ENCODE measurements around the gene MORN4. TPM values are rescaled to one million over a fixed set of nuclear protein-coding genes. Genes with fewer than 3 reads are reported as not detected.
"Not testable (repeated sequence)": the region's sequence is repeated elsewhere in the genome, so short reads cannot be mapped to it uniquely, and the experiment has no call there.

The MORN4 gene
- total and polyA plus RNA-seq, 8 donors: 4.1 to 21.1 (median 15.0) TPM

DNA sequence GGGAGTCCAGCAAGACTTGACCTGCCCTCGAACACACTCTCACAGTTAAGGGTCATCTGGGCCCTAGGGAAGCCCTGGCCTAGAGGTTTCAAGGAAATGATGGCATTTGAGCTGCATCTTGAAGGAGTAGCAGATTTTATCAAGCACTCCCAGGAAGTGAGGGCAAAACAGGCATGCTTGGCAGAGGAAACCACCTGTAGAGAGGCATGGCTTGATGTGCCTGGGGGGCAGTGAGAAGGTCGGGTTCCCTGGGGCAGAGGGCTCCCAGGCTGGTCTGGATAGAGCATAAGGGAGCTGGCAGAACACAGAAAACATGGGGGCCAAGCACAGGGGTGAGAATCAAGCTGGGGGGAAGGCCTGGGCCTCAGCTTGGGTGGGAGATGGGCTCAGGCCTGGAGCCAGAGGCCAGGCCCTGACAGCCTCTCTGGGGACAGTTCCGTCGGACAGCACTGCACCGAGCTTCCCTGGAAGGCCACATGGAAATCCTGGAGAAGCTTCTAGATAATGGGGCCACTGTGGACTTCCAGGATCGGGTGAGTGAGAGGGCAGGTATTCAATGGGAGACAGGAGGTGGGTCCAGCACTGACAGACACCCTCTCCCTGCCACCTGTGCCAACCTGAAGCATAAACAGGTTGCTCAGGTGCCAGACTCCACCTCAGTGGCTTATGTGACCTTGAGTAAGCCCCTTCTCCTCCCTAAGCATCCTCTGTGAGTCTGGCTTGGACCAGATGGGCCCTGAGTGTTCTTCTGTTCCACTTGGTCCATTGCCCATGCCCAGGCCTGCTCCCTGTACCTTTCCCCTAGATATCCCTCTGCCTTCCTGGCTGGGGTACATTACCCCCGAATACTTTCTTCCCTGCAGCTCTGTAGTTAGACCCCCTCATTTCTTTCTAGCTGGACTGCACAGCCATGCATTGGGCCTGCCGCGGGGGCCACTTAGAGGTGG, 52.6 kb downstream of the MORN4 start:
- Histone ChIP-seq H3K9me3 (no peaks in the 10 kb centered on the region), H3K27me3 (peaks cover 0 to 13% of the 10 kb centered on the region in 2 donors), H3K27ac (no peak overlapping the region), H3K36me3 (no peaks in the 10 kb centered on the region), H3K4me1 (no peaks in the 10 kb centered on the region), H3K4me3 (no peak overlapping the region)
- intact Hi-C loops (cut with DNase I): no loop called here
- no peak for ATAC-seq
- DNase-seq: peak in 1 of 4 donors; percentile 53
- TF ChIP-seq, protein P1, sequence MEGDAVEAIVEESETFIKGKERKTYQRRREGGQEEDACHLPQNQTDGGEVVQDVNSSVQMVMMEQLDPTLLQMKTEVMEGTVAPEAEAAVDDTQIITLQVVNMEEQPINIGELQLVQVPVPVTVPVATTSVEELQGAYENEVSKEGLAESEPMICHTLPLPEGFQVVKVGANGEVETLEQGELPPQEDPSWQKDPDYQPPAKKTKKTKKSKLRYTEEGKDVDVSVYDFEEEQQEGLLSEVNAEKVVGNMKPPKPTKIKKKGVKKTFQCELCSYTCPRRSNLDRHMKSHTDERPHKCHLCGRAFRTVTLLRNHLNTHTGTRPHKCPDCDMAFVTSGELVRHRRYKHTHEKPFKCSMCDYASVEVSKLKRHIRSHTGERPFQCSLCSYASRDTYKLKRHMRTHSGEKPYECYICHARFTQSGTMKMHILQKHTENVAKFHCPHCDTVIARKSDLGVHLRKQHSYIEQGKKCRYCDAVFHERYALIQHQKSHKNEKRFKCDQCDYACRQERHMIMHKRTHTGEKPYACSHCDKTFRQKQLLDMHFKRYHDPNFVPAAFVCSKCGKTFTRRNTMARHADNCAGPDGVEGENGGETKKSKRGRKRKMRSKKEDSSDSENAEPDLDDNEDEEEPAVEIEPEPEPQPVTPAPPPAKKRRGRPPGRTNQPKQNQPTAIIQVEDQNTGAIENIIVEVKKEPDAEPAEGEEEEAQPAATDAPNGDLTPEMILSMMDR (IDR thresholded peaks at IDR 0.05): no peak

DNA sequence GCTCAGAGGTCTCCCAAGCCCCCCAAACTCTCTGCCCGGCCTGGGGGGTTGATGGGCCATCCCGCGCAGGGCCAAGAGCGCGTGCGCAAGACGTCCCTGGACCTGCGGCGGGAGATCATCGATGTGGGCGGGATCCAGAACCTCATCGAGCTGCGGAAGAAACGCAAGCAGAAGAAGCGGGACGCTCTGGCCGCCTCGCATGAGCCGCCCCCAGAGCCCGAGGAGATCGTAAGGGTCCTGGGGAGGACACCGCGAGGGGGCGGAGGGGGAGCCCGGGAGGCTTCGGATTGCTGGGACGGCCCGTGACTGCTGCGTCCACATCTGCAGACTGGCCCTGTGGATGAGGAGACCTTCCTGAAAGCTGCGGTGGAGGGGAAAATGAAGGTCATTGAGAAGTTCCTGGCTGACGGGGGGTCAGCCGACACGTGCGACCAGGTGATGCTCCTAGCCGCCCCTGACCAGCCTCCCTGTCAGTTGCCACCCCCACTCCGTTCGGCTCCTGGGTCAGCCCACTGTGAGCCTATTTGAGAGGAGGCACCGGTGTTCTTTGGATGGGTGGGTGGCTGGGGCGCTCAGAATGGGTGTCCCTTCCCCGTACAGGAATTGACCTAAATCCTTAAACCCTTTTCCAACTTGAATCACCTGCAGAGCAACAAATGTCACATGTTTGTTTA, 55.0 kb downstream of the MORN4 start:
- Histone ChIP-seq H3K27ac (no peak overlapping the region), H3K27me3 (peaks cover 0 to 13% of the 10 kb centered on the region in 2 donors), H3K4me1 (peaks cover 0 to 8% of the 10 kb centered on the region in 2 donors), H3K36me3 (no peaks in the 10 kb centered on the region), H3K9me3 (no peaks in the 10 kb centered on the region), H3K4me3 (no peak overlapping the region)
- DNase-seq (no peak), ATAC-seq (no peak)
- intact Hi-C loops (cut with DNase I): no loop called here
- TF ChIP-seq, protein P1 (IDR thresholded peaks at IDR 0.05): no peak

DNA sequence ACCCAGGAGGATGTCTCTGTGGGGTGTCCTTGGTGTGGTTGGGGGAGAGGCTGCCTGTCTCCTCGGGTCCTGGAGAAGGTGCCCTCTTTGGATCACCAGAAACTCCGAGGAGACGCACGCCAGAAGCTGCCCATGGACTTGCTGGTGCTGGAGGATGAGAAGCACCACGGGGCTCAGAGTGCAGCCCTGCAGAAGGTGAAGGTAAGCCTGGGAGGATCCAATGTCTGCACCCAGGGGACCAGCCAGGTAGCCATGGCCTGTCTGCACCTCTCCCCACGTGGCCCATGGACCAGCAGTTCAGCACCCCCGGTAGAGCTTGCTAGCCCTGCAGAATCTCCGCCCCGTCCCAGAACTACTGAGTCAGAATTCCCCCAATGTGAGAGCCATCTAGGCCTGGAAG, 55.6 kb downstream of the MORN4 start:
- no peak for ATAC-seq

DNA sequence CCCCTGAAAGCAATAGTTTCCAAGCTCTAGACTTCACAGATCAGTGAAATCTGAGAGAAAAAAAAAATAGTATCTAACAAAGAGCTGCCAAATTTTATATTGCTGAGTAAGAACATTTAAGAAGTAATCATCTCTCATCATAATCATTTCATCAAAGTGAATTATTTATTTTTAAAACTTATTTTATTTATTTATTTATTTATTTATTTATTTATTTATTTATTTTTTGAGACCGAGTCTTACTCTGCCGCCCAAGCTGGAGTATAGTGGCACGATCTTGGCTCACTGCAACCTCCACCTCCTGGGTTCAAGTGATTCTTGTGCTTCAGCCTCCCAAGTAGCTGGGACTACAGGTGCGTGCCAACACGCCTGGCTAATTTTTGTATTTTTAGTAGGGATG, 56.8 kb downstream of the MORN4 start:
- H3K27me3 ChIP-seq: peaks cover 0 to 13% of the 10 kb centered on the region in 2 donors
- H3K27ac ChIP-seq; H3K9me3 ChIP-seq; DNase-seq; H3K4me3 ChIP-seq; H3K36me3 ChIP-seq; ATAC-seq; intact Hi-C loops (cut with DNase I): not testable (repeated sequence)
- peaks cover 6 to 17% of the 10 kb centered on the region in 2 donors for H3K4me1 ChIP-seq

More for the DNA sequence above, 55.6 kb downstream of the MORN4 start:
- Histone ChIP-seq H3K4me1 (peaks cover 0 to 8% of the 10 kb centered on the region in 2 donors), H3K27ac (no peak overlapping the region), H3K27me3 (peaks cover 0 to 13% of the 10 kb centered on the region in 2 donors), H3K36me3 (no peaks in the 10 kb centered on the region), H3K9me3 (no peaks in the 10 kb centered on the region), H3K4me3 (no peak overlapping the region)
- no peak for DNase-seq
- intact Hi-C loops (cut with DNase I): no loop called here
- TF ChIP-seq, protein P1 (IDR thresholded peaks at IDR 0.05): no peak

DNA sequence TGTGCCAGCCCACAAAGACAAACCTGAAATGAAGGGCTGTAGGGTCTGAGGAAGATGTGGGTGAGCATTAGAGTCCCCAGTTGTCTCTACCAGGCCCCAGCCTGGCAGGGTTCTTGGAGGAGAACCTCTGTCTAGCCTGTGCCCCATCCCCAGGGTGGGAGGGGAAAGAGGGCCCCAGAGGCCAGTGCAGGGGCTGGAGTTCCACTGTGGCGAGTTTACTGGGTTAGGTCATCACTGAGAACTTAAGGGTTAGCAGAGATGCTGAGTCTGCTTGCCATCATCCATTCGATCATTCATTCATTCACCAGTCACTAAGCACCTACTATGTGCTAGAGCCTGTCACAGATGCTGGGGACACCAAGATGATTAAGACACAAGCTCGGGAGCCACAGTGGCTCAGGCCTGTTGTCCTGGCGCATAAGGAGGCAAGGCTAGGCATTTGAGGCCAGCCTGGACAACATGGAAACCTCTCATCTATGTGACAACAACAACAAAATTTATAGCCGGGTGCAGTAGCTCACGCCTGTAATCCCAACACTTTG, 58.1 kb downstream of the MORN4 start:
- intact Hi-C loops (cut with DNase I): no loop called here
- Histone ChIP-seq H3K4me3 (no peak overlapping the region), H3K27me3 (peaks cover 0 to 13% of the 10 kb centered on the region in 2 donors), H3K36me3 (peaks cover 0 to 17% of the 10 kb centered on the region in 2 donors), H3K4me1 (peaks cover 6 to 17% of the 10 kb centered on the region in 2 donors), H3K27ac (no peak overlapping the region), H3K9me3 (no peaks in the 10 kb centered on the region)
- DNase-seq (no peak), ATAC-seq (no peak)
- TF ChIP-seq, protein P1 (IDR thresholded peaks at IDR 0.05): no peak

Measured in left lung (tissue), 10 donors.